ENCODE results near the gene RNASE9.
"Not testable (repeated sequence)": the region's sequence is repeated elsewhere in the genome, so short reads cannot be mapped to it uniquely, and the experiment has no call there.

Gene RNASE9

DNA sequence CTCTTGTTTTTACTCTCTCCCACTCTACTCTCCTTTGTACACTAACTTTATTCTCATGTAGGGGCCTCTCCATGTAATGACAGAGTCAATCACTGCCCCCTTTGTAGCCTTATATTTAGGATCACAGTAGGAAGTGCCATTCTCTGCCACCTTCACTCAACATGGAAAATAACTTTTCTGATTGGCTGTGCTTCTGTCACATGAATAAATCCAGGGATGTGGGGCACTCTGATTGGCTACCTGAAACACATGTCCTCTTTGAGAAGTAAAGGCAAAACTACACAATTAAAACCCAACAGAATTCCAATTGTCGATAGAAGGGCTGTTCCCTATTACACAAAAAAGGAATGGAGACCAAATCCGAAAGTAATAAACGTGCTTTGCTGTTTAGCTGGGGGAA lies at the start of gene RNASE9:
Gene RNASE9 (minus strand): TSS at position 87 of the 400 bp plus-strand sequence.
- DNase-seq (ENCODE audit: low read depth in 2 of 3, low spot score in 2 of 3): no peak

- peak; percentile 61 to 83 (median 70) for DNase-seq (ENCODE audit: low read depth in 2 of 3, low spot score in 2 of 3)
Observed at GRCh38 chr14:20610002-20610765, 49.3 kb upstream of the RNASE9 start.

DNA sequence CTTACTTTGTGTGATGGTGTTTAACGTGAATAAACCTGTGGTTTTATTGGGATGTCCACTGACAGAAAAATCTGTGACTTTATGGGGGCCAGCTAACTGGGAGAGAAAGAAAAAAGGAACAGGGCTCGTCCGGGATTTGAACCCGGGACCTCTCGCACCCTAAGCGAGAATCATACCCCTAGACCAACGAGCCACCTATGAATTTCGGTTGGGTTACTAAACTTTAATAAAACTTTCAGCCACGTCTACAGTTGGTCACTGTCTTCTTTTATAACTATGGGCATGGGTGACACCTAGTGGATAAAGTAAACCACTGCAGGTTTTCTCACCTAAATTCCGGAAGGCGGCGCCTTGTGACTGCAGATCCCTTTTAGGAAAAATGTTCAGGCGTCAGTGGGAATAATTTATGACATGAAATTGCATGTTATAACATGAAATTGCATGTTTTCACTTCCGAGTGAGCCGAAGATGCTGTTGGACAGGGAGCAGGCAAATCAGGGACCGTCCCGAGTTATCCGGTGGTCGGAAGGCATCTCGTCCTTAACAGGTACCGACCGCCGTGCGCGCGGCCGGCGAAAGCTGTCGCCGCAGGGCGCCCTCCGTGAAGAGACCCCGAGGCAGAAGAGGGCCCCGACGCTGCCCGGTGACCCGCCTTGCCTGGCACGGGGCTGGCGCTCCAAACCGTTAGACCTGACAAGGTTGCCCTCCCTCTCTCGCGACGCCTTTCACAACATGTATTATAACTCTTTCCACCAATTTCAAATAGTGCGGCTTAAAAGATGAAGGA lies 48.6 kb upstream of the RNASE9 start:
- DNase-seq (ENCODE audit: low read depth in 2 of 3, low spot score in 2 of 3): peak in 1 of 3 experiments; percentile 69

DNA sequence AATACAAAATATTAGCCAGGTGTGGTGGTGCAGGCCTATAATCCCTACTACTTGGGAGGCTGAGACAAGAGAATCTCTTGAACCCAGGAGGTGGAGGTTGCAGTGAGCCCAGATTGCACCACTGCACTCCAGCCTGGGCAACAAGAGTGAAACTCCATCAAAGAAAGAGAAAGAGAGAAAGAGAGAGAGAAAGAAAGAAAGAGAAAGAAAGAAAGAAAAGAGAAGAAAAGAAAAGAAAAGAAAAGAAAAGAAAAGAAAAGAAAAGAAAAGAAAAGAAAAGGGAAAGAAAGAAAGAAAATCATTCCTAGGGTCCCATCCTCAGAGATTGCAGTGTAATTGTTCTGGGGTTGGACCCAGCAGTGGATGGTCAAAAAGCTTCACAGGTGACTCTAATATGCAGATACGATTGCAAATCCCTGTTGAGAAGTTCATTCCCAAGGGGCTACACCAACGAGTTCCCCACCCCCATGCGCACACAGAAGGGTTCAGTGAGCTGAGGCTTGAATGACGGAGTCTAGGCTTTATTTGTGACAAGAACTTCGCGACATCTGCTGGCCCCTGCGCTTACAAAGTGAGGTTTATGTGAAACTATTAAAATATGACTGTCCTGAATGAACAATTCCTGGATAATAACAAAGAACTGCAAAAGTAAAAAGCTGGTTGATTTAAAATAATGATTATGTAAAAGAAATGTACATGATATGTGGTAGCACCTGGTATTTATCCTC lies 47.7 kb upstream of the RNASE9 start:
- no peak for DNase-seq (ENCODE audit: low read depth in 2 of 3, low spot score in 2 of 3)

DNA sequence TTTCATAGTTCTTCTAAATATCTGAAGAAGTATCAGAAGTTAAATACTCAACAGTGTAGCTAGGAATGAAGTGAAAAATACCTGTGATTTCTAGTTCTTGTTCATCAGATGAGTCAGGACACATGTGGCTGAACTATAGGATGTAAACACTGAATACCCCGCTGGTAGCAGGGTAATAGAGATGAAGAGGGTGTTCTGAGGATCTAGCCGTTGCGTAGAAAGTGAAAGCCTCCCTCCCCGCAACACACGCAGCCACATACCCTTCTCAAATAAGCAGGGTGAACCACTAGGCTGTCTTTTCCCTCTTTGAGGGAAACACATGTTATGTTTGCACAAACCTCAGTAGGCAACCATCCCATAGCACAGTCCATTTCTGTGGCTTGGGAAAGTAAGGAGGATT lies 46.8 kb upstream of the RNASE9 start:
- DNase-seq (ENCODE audit: low read depth in 2 of 3, low spot score in 2 of 3): no peak

GRCh38 chr14:20606902-20607242 lies 46.0 kb upstream of the RNASE9 start:
- no peak for DNase-seq (ENCODE audit: low read depth in 2 of 3, low spot score in 2 of 3)

GRCh38 chr14:20606190-20606901 lies 45.5 kb upstream of the RNASE9 start:
- DNase-seq (ENCODE audit: low read depth in 2 of 3, low spot score in 2 of 3): no peak

DNA sequence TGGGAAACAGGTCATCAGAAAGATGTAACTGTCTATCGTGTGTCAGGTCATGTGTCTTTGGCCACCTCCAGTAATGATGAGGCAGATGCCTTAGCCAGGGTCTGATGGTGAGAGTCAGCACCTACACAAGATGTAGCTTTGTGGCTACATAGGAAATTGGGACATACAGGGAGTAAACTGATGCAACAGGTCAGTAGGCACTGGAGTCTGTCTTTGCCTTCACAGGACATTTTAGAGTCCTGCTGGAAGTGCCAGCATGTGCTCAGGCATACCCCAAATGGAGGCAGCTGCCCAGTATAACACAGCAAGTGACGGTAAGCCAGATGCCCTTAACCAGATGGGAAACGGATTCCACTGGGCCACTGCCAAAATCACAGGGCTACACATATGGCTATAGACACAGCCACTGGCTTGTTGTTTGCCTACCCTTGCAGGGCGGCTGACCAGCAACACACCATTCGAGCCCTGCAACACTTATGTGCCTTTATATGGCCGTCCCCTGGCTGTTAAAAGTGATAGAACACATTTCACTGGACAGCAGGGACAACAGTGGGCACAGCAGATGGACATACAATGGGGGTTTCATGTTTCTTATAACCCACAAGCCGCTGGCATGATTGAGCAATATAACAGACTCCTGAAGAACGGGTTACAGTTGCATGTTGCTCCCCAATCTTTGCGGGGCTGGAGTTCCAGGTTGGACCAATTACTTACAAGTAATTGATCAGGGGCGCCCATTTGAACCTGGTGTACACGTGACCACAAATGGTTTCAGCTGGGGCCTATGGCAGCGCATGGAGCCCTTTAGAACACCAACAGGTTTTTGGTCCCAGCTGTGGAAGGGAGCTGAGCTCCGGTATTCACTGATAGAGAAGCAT lies 43.2 kb upstream of the RNASE9 start:
- no peak for DNase-seq (ENCODE audit: low read depth in 2 of 3, low spot score in 2 of 3)

GRCh38 chr14:20602583-20602982 lies 41.7 kb upstream of the RNASE9 start:
- no peak for DNase-seq (ENCODE audit: low read depth in 2 of 3, low spot score in 2 of 3)

DNA sequence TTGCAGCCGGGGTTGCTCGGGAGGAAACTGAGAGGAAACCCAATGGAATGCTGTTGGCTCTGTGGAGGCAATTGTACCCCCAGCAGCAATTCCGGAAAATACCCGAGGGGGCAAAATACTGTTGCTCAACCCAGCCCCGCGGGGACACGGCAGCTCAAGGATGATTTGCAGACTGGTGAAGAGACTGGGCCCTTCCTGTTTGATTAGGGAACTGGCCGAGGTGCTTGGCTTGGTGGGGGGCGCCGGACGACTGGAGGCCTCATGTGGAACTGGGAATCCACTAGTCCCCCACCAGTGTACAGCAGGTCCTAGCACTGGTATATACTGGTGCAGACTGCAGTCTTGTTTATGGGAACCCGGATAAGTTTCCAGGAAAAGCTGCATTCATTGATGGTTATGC lies 40.7 kb upstream of the RNASE9 start:
- no peak for DNase-seq (ENCODE audit: low read depth in 2 of 3, low spot score in 2 of 3)

DNA sequence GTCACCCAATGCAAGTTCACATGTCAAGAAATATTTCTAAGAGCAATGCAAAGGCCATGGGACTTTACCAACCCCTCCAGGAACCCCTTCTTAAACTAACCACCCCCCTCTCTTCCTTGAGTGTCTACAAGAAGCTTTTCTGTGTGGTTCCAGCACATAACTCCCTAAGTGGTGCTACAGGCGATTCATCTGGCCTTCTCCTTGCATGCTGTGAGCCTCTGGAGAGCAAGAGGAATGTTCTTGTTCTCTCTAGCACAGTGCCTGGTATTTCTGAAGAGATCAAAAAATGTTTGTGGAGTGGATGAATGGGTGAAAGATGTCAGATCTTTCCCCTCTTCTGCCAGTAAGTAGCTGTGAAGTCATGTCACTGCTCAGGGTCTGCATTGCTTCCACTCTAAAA lies 36.3 kb upstream of the RNASE9 start:
- no peak for DNase-seq (ENCODE audit: low read depth in 2 of 3, low spot score in 2 of 3)

DNA sequence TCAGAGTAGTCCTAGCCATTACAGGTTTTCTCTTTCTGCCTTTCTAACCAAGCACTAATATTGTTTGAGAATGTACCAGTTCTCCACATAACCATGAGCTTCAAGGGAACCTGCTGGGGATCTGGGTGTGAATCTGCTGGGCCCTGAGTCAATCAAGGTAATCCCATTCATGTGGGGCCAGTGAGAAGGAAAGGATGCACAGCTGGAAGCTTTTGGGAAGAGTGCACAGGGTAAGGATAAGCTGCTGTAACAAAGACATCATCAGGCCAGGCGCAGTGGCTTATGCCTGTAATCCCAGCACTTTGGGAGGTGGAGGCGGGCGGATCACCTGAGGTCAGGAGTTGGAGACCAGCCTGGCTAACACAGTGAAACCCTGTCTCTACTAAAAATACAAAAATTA lies 34.9 kb upstream of the RNASE9 start:
- not testable (repeated sequence) for DNase-seq (ENCODE audit: low read depth in 2 of 3, low spot score in 2 of 3)

DNA sequence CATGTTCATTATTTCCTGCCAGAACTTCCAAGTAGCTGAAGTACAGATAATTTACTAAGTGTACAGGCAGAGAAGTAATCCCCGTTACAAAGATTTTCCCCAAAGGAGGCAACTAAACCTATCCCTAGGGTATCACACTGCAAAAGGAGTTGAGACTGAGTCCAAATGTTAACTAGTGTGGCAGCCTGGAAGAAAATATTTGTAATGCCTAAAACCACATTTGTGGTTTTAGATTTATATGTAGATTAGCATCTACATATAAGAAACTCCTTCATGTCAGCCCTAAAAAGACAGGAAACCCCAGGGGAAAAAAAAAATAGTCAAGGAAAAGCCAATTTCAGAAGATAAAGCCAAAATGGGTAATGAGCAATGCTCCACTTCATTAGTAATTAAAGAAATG lies 31.7 kb upstream of the RNASE9 start:
- DNase-seq (ENCODE audit: low read depth in 2 of 3, low spot score in 2 of 3): no peak

GRCh38 chr14:20591235-20591634 lies 30.4 kb upstream of the RNASE9 start, which contains the start of gene RNASE12:
Gene RNASE12, minus strand, starts transcription at chr14:20591376. Its CDS starts 653 bp downstream, at chr14:20590723.
- DNase-seq (ENCODE audit: low read depth in 2 of 3, low spot score in 2 of 3): no peak

GRCh38 chr14:20587489-20588154 lies 26.8 kb upstream of the RNASE9 start, which contains the start of gene RNASE11:
Gene RNASE11, minus strand, starts transcription at chr14:20588001.
- no peak for DNase-seq (ENCODE audit: low read depth in 2 of 3, low spot score in 2 of 3)

GRCh38 chr14:20583908-20584307 lies 23.1 kb upstream of the RNASE9 start:
- DNase-seq (ENCODE audit: low read depth in 2 of 3, low spot score in 2 of 3): no peak

- DNase-seq (ENCODE audit: low read depth in 2 of 3, low spot score in 2 of 3): no peak
Observed at GRCh38 chr14:20583142-20583541, 22.3 kb upstream of the RNASE9 start.

GRCh38 chr14:20580242-20580641 lies 19.4 kb upstream of the RNASE9 start:
- no peak for DNase-seq (ENCODE audit: low read depth in 2 of 3, low spot score in 2 of 3)

- no peak for DNase-seq (ENCODE audit: low read depth in 2 of 3, low spot score in 2 of 3)
Observed at GRCh38 chr14:20578784-20579502, 18.1 kb upstream of the RNASE9 start.

All from activated CD8-positive, alpha-beta memory T cell treated with anti-CD3 and anti-CD28 coated beads for 48 hours (primary cell).